HCT116 (cell line): ENCODE data around the gene PLA1A. TPM values are rescaled to one million over a fixed set of nuclear protein-coding genes. Genes with fewer than 3 reads are reported as not detected.

Experiments
- ATAC-seq: fragments of 200-7000 bp; cut with Tn5 transposase; 2 replicates; pipeline ENCODE4 v1.9.1; 2020; ENCODE audit warnings: mild to moderate bottlenecking, moderate library complexity
- BruUV-seq: library from RNA; stranded (reverse); fragments of 400-500 nt; replicated peaks from 2 replicates; lab custom pipeline; 2021; lab: Mats Ljungman, UMichigan
- CTCF ChIA-PET: fragments of 300-600 bp; sonication (Branson Sonifier 250); formaldehyde crosslinking; loops from one replicate; lab custom pipeline; 2021; ENCODE audit warnings: antibody characterized with exemption; lab: Charles Lee
- POLR2A ChIA-PET: fragments of 300-600, 350-600 bp; sonication (Branson Sonifier 250); formaldehyde crosslinking; loops from one replicate; lab custom pipeline; 2021; ENCODE audit warnings: antibody characterized with exemption; lab: Charles Lee
- RAD21 ChIA-PET, 2 experiments: fragments of 300-600 bp; sonication (Branson Sonifier 250); formaldehyde crosslinking; loops; one replicate each; lab custom pipeline; 2023; ENCODE audit warnings: low total read pairs in 2 of 2; ENCODE audit not compliant: uncharacterized antibody in 2 of 2, unreplicated experiment in 2 of 2, low non-redundant PET in 1 of 2; lab: Charles Lee
- DNase-seq: peaks from one replicate; pipeline ENCODE4 v3.0.0-alpha.2; 2010; ENCODE audit warnings: low read depth, low spot score
- H2AFZ ChIP-seq: fragments of 200-600 bp; shearing (Covaris generic), sonication (generic); 2 replicates; pipeline ENCODE4 v1.6.1; 2017; ENCODE audit warnings: low read depth, mixed run types, mixed read lengths, antibody characterized with exemption, low read length; ENCODE audit not compliant: poor library complexity, severe bottlenecking
- H3K27ac ChIP-seq: 2 replicates; pipeline ENCODE4 v1.5.1; 2012; ENCODE audit warnings: low read depth, low read length
- H3K27me3 ChIP-seq: fragments of 200-600 bp; sonication (generic); 2 replicates; pipeline ENCODE4 v1.6.1; 2016; ENCODE audit warnings: mixed run types, low read length, mixed read lengths; ENCODE audit not compliant: insufficient read depth
- H3K36me3 ChIP-seq, 2 experiments: fragments of 200-500 bp in 1 of 2; fragments of 200-600 bp in 1 of 2; sonication (Bioruptor generic) in 1 of 2; sonication (generic) in 1 of 2; 2 replicates each; pipeline versions ENCODE4 v1.5.1 to v1.6.1; 2014 to 2016; ENCODE audit warnings: low read length in 2 of 2, inconsistent platforms in 1 of 2, mixed read lengths in 1 of 2, mixed run types in 1 of 2; ENCODE audit not compliant: insufficient read depth in 2 of 2, control insufficient read depth in 1 of 2
- H3K4me1 ChIP-seq, 2 experiments: fragments of 200-600 bp in 1 of 2; sonication (generic) in 1 of 2; 2 replicates each; pipeline versions ENCODE4 v1.5.1 to v1.6.1; 2012 to 2017; ENCODE audit warnings: low read length in 2 of 2, inconsistent platforms in 1 of 2, mild to moderate bottlenecking in 1 of 2, mixed read lengths in 1 of 2, mixed run types in 1 of 2, moderate library complexity in 1 of 2; ENCODE audit not compliant: insufficient read depth in 2 of 2, control insufficient read depth in 1 of 2
- H3K4me2 ChIP-seq: fragments of 200-600 bp; sonication (generic); 2 replicates; pipeline ENCODE4 v1.6.1; 2017; ENCODE audit warnings: mixed run types, low read length, mixed read lengths
- H3K4me3 ChIP-seq, 2 experiments: fragments of 200-600 bp in 1 of 2; sonication (generic) in 1 of 2; replicated peaks in 1 of 2; 2 replicates each; pipeline ENCODE4 v1.5.1; 2011 to 2016; ENCODE audit warnings: low read length in 2 of 2, control low read depth in 1 of 2, low read depth in 1 of 2, mild to moderate bottlenecking in 1 of 2, mixed read lengths in 1 of 2, mixed run types in 1 of 2
- H3K79me2 ChIP-seq: fragments of 200-600 bp; sonication (generic); 2 replicates; pipeline ENCODE4 v1.6.1; 2017; ENCODE audit warnings: mild to moderate bottlenecking, mixed run types, low read length, moderate library complexity, mixed read lengths; ENCODE audit not compliant: insufficient read depth
- H3K9ac ChIP-seq: fragments of 200-600 bp; sonication (generic); 2 replicates; pipeline ENCODE4 v1.6.1; 2016; ENCODE audit warnings: low read length, mixed read lengths
- H3K9me2 ChIP-seq: fragments of 200-600 bp; sonication (generic), shearing (Covaris generic); 2 replicates; pipeline ENCODE4 v1.6.1; 2017; ENCODE audit warnings: mixed run types, mild to moderate bottlenecking, moderate library complexity; ENCODE audit not compliant: insufficient read depth
- H3K9me3 ChIP-seq, 2 experiments: fragments of 200-500 bp in 1 of 2; fragments of 200-600 bp in 1 of 2; sonication (Bioruptor generic) in 1 of 2; sonication (generic) in 1 of 2; 2 replicates each; pipeline ENCODE4 v1.6.1; 2014 to 2017; ENCODE audit warnings: low read length in 2 of 2, mixed read lengths in 2 of 2, inconsistent platforms in 1 of 2, low read depth in 1 of 2, mild to moderate bottlenecking in 1 of 2, mixed run types in 1 of 2, moderate library complexity in 1 of 2; ENCODE audit not compliant: control insufficient read depth in 1 of 2, insufficient read depth in 1 of 2
- H4K20me1 ChIP-seq: fragments of 200-600 bp; sonication (generic), shearing (Covaris generic); 2 replicates; pipeline ENCODE4 v1.6.1; 2017; ENCODE audit warnings: mixed run types, mild to moderate bottlenecking, moderate library complexity; ENCODE audit not compliant: insufficient read depth
- ATF3 ChIP-seq: IDR thresholded peaks from 2 replicates; pipeline ENCODE4 v1.6.1; 2012
- CEBPB ChIP-seq: IDR thresholded peaks from 2 replicates; pipeline ENCODE4 v1.6.1; 2012; ENCODE audit warnings: low read depth
- ELF1 ChIP-seq: IDR thresholded peaks from 2 replicates; pipeline ENCODE4 v1.6.1; 2012; ENCODE audit warnings: low read depth, borderline replicate concordance
- EZH2 ChIP-seq: fragments of 200-600 bp; sonication (generic); IDR thresholded peaks from 2 replicates; pipeline ENCODE4 v1.6.1; 2017; ENCODE audit warnings: antibody characterized with exemption, mixed run types
- MAX ChIP-seq: IDR thresholded peaks from 2 replicates; pipeline ENCODE4 v1.6.1; 2012
- POLR2A ChIP-seq: IDR thresholded peaks from 2 replicates; pipeline ENCODE4 v1.7.0; 2011; ENCODE audit warnings: borderline replicate concordance; ENCODE audit not compliant: insufficient read depth, insufficient read length; ENCODE audit errors: extremely low read depth
- POLR2AphosphoS5 ChIP-seq: IDR thresholded peaks from 2 replicates; pipeline ENCODE4 v1.6.1; 2011; ENCODE audit warnings: mild to moderate bottlenecking, low read depth, low read length, moderate library complexity
- SIN3A ChIP-seq: IDR thresholded peaks from 2 replicates; pipeline ENCODE4 v1.6.1; 2012; ENCODE audit warnings: low read depth
- SRF ChIP-seq: IDR thresholded peaks from 2 replicates; pipeline ENCODE4 v1.6.1; 2012; ENCODE audit warnings: low read depth
- TCF7L2 ChIP-seq: IDR thresholded peaks from 2 replicates; pipeline ENCODE4 v1.7.0; 2011; ENCODE audit warnings: borderline replicate concordance, inconsistent platforms; ENCODE audit not compliant: insufficient read depth, insufficient read length; ENCODE audit errors: extremely low read depth
- YY1 ChIP-seq: IDR thresholded peaks from 2 replicates; pipeline ENCODE4 v1.6.1; 2011; ENCODE audit warnings: low read length, low read depth, moderate library complexity, mild to moderate bottlenecking; ENCODE audit not compliant: insufficient replicate concordance; ENCODE audit errors: extremely low read depth
- ZBTB33 ChIP-seq: IDR thresholded peaks from 2 replicates; pipeline ENCODE4 v1.6.1; 2011; ENCODE audit warnings: mild to moderate bottlenecking, low read length, moderate library complexity; ENCODE audit not compliant: insufficient replicate concordance; ENCODE audit errors: extremely low read depth
- ZFX ChIP-seq: fragments of 450-650 bp; IDR thresholded peaks from 2 replicates; pipeline ENCODE4 v1.6.1; 2017
- intact Hi-C: fragments of 100-400 bp; cut with micrococcal nuclease; formaldehyde crosslinking; loops from 2 replicates; pipeline ENCODE4 v1.10.0; 2022
- total RNA-seq: library from RNA; stranded (reverse); gene quantifications from one replicate; pipeline ENCODE4 v1.2.1, GENCODE V29; 2021; ENCODE audit not compliant: unreplicated experiment

The PLA1A gene
- total RNA-seq, 1 experiment from 2014 or later, result not detected

- no peak for TF ChIP-seq YY1
Observed at GRCh38 chr3:119626196-119626595, 28.5 kb downstream of the PLA1A start (continued).

GRCh38 chr3:119627461-119627860 is 29.8 kb downstream of the PLA1A start:
- Histone ChIP-seq H3K4me1 (no peaks in the 10 kb centered on the region), H3K9me2 (no peaks in the 10 kb centered on the region), H2AFZ (no peak overlapping the region), H3K9me3 (no peaks in the 10 kb centered on the region), H3K4me3 (no peak overlapping the region), H3K27ac (no peak overlapping the region), H3K9ac (no peak overlapping the region), H4K20me1 (no peaks in the 10 kb centered on the region), H3K4me2 (no peak overlapping the region), H3K27me3 (peaks cover 3% of the 10 kb centered on the region; the same call in 1 of the 2 replicates), H3K36me3 (no peaks in the 10 kb centered on the region), H3K79me2 (no peaks in the 10 kb centered on the region)
- ATAC-seq (no peak), DNase-seq (no peak)
- CTCF ChIA-PET, result no interaction called here
- no TSS peak for BruUV-seq
- RAD21 ChIA-PET, result no interaction called here
- intact Hi-C loops, result no loop called here
- TF ChIP-seq ELF1, result no peak
- no peak for TF ChIP-seq ZBTB33
- no peak for TF ChIP-seq ZFX
- TF ChIP-seq POLR2A, result no peak
- no peak for TF ChIP-seq POLR2AphosphoS5
- TF ChIP-seq SIN3A, result no peak
- no peak for TF ChIP-seq MAX
- TF ChIP-seq SRF, result no peak
- TF ChIP-seq CEBPB, result no peak
- no peak for TF ChIP-seq YY1
- no peak for TF ChIP-seq ATF3
- no peak for TF ChIP-seq TCF7L2
- TF ChIP-seq EZH2, result no peak
- POLR2A ChIA-PET, result no interaction called here
